DMS153 (cell line): ENCODE results near the gene TEPSIN.

ENCODE experiments used
- DNase-seq: peaks from one replicate; lab custom pipeline; 2025; lab: John Stamatoyannopoulos, UW

TEPSIN gene

DNA sequence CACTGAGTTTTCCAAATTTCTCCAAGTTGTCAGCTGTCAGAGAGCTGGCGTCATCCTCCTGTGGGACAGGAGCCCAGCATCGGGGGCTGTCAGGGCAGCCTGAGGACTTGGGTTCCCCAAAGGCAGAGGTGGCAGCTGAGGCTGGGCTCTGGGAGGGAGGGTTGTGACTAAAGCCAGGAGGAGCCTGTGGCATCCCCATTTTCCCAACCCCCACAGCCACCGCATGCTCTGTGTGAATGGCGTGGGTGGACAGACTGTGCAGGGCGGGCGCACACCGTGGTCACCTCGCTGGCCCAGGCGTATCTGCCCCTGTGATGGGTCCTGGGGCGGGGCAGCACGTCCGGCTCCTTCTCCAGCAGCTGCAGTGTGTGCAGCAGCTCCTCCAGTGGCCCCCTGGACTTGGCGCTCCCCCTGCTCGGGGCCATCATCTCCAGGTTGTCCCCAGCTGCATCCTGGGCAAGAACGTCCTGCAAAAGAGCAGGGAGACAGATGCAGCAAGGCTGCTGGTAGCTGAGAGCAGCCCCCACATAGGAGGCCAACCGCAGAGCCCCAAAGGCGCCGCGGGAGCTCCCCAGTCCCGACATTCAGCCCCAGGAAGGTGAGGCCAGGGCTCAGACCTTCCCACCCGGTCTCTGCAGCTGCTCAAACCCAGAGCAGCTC lies 40.9 kb downstream of the TEPSIN start:
- DNase-seq = no peak

DNA sequence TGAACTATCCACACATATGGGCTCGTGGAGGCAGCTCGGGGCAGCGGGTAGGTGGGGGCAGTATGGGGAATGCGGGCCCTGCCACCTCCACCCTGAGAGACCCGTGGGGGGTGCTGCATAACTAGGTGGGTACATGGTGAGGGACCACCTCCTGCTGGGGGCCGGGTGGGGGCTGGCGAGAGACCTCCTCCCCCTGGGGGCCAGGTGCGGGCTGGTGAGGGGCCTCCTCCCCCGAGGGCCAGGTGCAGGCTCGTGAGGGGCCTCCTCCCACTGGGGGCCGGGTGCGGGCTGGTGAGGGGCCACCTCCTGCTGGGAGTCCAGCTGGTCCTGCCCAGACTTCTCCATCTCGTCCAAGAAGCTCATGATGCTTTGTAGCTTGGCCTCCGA lies 41.5 kb downstream of the TEPSIN start:
- DNase-seq = no peak

DNA sequence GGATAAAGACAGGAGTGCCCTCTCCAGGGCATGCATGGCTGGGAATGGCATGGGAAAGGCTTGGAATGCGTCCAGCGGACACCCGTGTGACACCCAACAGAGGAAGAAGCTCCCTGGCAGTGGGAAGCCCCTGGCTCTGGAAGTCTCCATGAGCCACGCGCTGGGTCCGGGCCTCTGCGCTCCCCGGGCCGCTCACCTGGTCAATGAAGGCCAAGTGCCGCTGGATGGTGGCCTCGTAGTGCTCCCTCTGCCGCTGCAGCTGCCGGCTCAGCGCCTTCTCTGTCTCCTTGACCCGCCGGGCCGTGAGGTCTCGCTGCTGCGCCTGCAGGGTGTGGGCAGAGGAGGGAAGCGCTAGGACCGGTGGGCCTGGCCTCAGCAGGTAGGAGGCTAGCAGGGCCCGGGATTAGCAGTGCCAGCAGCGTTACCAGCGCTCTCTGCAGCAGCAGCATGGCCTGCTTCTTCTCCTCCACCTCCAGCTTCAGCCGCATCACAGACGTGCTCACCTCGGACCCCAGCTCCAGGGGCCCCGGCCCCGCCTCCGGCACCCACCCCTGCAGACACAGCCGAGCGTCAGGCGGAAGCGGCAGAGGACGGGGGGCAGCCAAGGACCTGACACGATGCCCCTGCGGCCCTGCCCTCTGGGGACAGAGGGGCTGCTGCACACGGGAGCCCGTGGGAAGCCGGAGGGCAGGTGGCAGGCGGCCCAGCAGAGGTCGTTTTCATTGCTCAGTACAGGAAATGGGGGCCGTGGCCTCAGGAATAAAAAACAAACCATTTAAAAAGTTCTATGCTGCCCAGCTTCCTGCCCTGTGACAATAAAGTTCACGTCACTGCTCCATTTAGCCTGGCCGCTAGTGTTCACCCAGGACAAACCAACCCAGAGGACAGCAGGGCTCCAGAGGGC lies 42.1 kb downstream of the TEPSIN start:
- DNase-seq = no peak

- no peak for DNase-seq
Observed at GRCh38 chr17:81195941-81196495, 42.8 kb downstream of the TEPSIN start.

GRCh38 chr17:81194941-81195901 lies 43.6 kb downstream of the TEPSIN start:
- DNase-seq = no peak

- no peak for DNase-seq
Observed at GRCh38 chr17:81194225-81194760, 44.6 kb downstream of the TEPSIN start.

- DNase-seq = no peak
Observed at GRCh38 chr17:81193470-81194224, 45.2 kb downstream of the TEPSIN start.

DNA sequence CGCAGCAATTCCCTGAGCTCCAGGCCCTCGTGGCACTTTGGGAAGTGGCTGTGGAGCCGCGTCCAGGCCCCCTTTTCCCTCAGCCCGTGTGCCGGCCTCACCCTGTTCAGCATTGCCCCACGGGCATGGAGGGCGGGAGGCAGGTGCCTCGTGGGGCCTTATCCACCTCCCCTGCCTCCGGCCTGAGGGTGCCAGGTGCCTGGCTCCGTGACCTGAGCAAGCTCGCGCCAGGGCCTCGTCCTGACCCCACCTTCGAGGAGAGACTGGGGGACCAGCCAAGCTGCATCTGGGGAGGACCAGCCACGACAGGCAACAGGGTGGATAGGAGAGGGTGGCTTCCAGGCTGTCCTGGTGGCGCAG lies 45.8 kb downstream of the TEPSIN start:
- DNase-seq = no peak

DNA sequence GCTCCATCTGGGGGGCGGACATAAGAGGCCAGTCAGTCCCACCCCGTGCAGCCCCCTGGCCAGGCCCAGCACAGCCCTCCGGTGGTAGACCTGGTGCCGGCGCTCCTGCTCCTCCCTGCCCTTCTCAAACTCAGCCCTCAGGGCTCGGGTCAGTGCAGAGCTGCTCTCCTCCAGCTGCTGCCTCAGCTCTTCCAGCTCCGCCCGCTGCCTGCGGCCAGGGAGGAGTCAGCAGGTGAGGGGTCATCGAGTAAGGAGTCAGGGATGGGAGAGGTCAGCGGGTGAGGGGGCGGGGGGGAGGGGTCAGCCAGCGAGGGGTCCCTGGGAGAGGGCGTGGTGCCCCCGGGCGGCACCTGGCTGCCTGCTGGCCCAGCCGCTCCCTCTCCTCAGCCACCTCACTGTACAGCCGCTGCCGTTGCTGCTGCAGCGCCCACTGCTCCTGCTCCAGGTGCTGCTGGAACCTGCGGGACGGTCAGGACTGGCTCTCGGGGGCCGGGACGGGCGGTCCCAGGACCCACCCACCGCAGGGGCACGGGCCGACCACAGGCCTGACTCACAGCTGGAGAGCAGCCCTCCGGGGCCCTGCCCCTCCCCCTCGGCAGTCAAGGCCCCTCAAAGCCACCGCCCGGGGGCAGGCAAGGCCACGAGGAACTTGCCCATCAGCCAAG lies 46.3 kb downstream of the TEPSIN start:
- DNase-seq = no peak

DNA sequence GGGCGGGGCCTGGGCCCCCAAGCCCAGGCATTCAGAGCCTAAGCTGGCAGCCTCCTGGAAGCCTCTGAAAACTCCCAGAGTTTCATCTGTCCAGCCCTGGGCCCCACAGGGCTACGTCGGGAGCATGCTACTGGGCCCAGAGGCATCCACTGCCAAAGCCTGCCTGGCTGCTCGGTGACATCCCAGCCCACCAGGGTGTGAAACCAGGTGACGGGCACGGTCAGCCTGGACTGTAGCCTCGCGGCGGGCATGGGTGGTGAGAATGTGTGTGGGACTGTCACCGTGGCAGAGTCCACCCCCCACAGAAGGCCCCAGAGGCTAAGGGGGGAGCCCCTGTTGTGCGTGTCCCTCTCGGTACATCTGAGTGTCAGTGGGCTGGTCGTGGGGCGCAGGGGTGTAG lies 47.2 kb downstream of the TEPSIN start:
- no peak for DNase-seq

- DNase-seq = no peak
Observed at GRCh38 chr17:81191116-81191515, 47.7 kb downstream of the TEPSIN start.

DNA sequence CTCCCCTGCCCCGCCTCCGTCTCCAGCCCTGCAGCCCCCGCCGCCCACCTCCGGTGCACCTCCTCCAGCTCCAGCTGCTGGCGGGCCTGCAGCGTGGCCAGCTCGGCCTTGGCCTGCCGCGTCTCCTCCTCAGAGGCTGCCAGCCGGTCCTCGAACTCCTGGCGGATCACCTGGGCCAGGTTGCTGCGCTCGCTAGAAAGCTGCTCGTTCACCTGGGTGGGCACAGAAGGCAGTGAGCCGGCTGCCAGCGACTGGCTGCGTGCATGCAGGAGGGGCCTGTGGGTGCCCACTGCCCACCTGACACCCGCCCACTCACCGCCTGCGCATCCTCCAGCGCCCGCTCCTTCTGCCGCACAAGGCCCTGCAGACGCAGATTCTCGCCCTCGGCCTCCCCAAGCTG lies 48.3 kb downstream of the TEPSIN start:
- no peak for DNase-seq

- DNase-seq = no peak
Observed at GRCh38 chr17:81189670-81190530, 49.0 kb downstream of the TEPSIN start.

DNA sequence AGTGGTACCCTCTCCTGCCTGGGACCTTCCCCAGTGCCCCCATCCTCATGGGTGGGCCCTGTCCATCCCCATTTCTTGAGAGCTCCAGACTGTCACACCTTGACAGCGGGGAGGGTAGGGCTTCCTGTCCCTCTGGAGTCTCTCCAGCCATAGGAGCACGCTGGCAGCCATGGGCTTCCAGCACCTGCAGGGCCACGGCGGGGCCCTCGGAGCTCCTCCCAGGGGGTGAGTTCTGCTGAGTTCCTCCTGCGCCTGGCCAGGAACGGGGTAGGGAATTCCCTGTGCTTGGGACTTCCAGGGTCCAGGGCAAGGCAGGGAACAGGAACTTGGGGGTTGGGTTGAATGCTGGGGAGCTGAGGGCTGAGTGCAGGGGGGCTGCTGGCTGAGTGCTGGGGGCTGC lies 49.8 kb downstream of the TEPSIN start:
- DNase-seq = no peak

- DNase-seq = no peak
Observed at GRCh38 chr17:81188491-81188840, 50.4 kb downstream of the TEPSIN start.

- DNase-seq = no peak
Observed at GRCh38 chr17:81187586-81188490, 51.0 kb downstream of the TEPSIN start.

DNA sequence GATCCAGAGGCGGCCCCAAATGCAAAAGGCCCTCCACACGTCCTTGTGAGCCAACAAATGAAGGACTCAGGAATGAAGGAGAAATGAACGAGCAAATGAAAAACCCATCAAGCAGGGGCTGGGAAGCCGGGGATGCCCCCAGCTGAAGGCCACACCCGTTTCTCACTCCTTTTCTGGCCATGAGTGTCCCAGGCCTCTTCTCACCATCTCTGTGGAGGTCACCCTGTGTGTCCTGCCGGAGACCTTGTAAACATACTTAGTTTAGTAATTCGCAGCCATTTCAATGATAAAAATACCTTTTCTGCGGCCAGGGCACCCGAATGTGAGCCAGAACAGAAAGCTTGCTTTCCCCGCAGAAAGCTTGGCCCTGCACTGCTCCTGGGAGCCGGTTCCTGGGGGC lies 51.7 kb downstream of the TEPSIN start:
- DNase-seq = no peak

- no peak for DNase-seq
Observed at GRCh38 chr17:81186203-81186602, 52.7 kb downstream of the TEPSIN start.

- no peak for DNase-seq
Observed at GRCh38 chr17:81184555-81184954, 54.3 kb downstream of the TEPSIN start.
